Prostate gland (tissue), 2 donors: ENCODE results near the gene IL17RB.

Experiments
- POLR2A ChIP-seq: fragments of 450-650 bp; IDR thresholded peaks from one replicate; pipeline ENCODE4 v1.6.1; 2016; ENCODE audit warnings: antibody characterized with exemption, mild to moderate bottlenecking
- TF ChIP-seq, protein P1 (sequence below), 4 experiments: fragments of 200-600 bp in 2 of 4; fragments of 450-650 bp in 2 of 4; sonication (generic) in 2 of 4; IDR thresholded peaks; 1 replicate in 3 of 4; 2 replicates in 1 of 4; pipeline ENCODE4 v1.5.1; 2016 to 2019; ENCODE audit warnings: antibody characterized with exemption in 4 of 4, mild to moderate bottlenecking in 2 of 4, moderate library complexity in 2 of 4

DNA sequence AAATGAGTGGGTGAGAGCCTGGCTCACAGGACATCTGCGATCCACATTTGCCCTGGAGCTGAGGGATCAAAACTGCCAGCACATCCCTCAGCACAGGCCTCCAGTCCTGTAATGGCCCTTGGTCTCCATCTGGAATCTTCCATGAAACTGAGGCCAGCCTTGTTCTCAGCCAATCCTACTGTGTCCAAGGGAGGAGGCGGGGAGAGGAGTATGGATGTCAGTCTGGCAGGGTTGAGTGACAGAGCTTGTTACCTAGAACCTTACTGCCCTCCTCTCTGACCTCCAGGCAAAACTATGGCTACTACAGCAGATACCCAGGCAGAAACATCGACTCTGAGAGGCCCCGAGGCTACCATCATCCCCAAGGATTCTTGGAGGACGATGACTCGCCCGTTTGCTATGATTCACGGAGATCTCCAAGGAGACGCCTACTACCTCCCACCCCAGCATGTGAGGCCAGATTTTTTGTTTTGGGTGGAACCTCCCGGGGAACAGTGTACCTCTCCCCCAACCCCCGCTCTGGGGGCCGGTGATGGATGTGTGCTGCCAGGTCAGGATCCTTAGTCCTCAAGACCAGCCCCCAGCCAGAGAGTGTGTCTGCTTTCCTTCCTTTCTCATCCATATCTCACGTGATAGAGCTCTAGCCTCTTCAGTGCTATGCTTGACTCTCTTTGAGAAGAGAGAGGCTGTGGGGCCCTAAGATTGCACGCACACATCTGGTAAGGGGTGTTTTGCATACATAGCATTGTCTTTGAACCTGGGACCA, 41.5 kb upstream of the IL17RB start:
- TF ChIP-seq, protein P1, sequence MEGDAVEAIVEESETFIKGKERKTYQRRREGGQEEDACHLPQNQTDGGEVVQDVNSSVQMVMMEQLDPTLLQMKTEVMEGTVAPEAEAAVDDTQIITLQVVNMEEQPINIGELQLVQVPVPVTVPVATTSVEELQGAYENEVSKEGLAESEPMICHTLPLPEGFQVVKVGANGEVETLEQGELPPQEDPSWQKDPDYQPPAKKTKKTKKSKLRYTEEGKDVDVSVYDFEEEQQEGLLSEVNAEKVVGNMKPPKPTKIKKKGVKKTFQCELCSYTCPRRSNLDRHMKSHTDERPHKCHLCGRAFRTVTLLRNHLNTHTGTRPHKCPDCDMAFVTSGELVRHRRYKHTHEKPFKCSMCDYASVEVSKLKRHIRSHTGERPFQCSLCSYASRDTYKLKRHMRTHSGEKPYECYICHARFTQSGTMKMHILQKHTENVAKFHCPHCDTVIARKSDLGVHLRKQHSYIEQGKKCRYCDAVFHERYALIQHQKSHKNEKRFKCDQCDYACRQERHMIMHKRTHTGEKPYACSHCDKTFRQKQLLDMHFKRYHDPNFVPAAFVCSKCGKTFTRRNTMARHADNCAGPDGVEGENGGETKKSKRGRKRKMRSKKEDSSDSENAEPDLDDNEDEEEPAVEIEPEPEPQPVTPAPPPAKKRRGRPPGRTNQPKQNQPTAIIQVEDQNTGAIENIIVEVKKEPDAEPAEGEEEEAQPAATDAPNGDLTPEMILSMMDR (IDR thresholded peaks at IDR 0.05), result no peak
- TF ChIP-seq POLR2A, result no peak
